Liver (tissue), 9 donors: ENCODE results near the gene MEP1A. TPM values are rescaled to one million over a fixed set of nuclear protein-coding genes. Genes with fewer than 3 reads are reported as not detected.
"Not testable (repeated sequence)": the region's sequence is repeated elsewhere in the genome, so short reads cannot be mapped to it uniquely, and the experiment has no call there.

Experiments
- DNase-seq: peaks from one replicate; pipeline ENCODE4 v3.0.0-alpha.2; 2017; ENCODE audit warnings: low spot score
- H3K27ac ChIP-seq, 2 donors: one replicate each; pipeline ENCODE4 v1.7.0; 2013; ENCODE audit warnings: inconsistent platforms in 2 of 2, low read length in 2 of 2, control low read depth in 1 of 2, low read depth in 1 of 2, mild to moderate bottlenecking in 1 of 2
- H3K27me3 ChIP-seq, 4 donors: one replicate each; pipeline versions ENCODE4 v1.6.1 to v1.7.0; 2013; ENCODE audit warnings: low read length in 3 of 4, inconsistent platforms in 1 of 4, mild to moderate bottlenecking in 1 of 4, moderate library complexity in 1 of 4; ENCODE audit not compliant: control insufficient read depth in 4 of 4, insufficient read depth in 4 of 4
- H3K36me3 ChIP-seq, 4 donors: one replicate each; pipeline versions ENCODE4 v1.6.1 to v1.7.0; 2013; ENCODE audit warnings: low read length in 3 of 4, mild to moderate bottlenecking in 3 of 4, low read depth in 1 of 4, moderate library complexity in 1 of 4; ENCODE audit not compliant: control insufficient read depth in 4 of 4, insufficient read depth in 3 of 4
- H3K4me1 ChIP-seq, 4 donors: one replicate each; pipeline versions ENCODE4 v1.6.1 to v1.7.0; 2013; ENCODE audit warnings: low read length in 3 of 4, mild to moderate bottlenecking in 3 of 4, moderate library complexity in 1 of 4; ENCODE audit not compliant: control insufficient read depth in 4 of 4, insufficient read depth in 4 of 4
- H3K4me3 ChIP-seq, 3 donors: one replicate each; pipeline versions ENCODE4 v1.6.1 to v1.7.0; 2013; ENCODE audit warnings: low read length in 3 of 3, control low read depth in 1 of 3, low read depth in 1 of 3, mild to moderate bottlenecking in 1 of 3
- H3K9ac ChIP-seq, 2 donors: one replicate each; pipeline ENCODE4 v1.7.0; 2013; ENCODE audit warnings: low read length in 2 of 2, mild to moderate bottlenecking in 2 of 2, moderate library complexity in 2 of 2, control low read depth in 1 of 2, low read depth in 1 of 2
- H3K9me3 ChIP-seq, 4 donors: one replicate each; pipeline versions ENCODE4 v1.6.1 to v1.7.0; 2013; ENCODE audit warnings: low read length in 3 of 4; ENCODE audit not compliant: control insufficient read depth in 4 of 4
- EGR1 ChIP-seq, 2 donors: IDR thresholded peaks; 2 replicates each; pipeline ENCODE4 v1.6.1; 2016 to 2018; ENCODE audit warnings: antibody characterized with exemption in 2 of 2, low read depth in 2 of 2
- FOXA1 ChIP-seq: IDR thresholded peaks from 2 replicates; pipeline ENCODE4 v1.6.1; 2016; ENCODE audit warnings: antibody characterized with exemption
- FOXA2 ChIP-seq: IDR thresholded peaks from 2 replicates; pipeline ENCODE4 v1.6.1; 2016; ENCODE audit warnings: antibody characterized with exemption
- HNF4A ChIP-seq, 2 donors: conservative IDR thresholded peaks; 2 replicates each; pipeline ENCODE4 v1.6.1; 2016; ENCODE audit warnings: antibody characterized with exemption in 2 of 2, mild to moderate bottlenecking in 2 of 2
- HNF4G ChIP-seq: IDR thresholded peaks from 2 replicates; pipeline ENCODE4 v1.6.1; 2016; ENCODE audit warnings: antibody characterized with exemption
- JUND ChIP-seq, 2 donors: IDR thresholded peaks; 2 replicates each; pipeline ENCODE4 v1.6.1; 2016; ENCODE audit warnings: antibody characterized with exemption in 2 of 2
- RAD21 ChIP-seq, 2 donors: IDR thresholded peaks; 2 replicates each; pipeline ENCODE4 v1.6.1; 2016; ENCODE audit warnings: antibody characterized with exemption in 2 of 2, mild to moderate bottlenecking in 2 of 2
- RXRA ChIP-seq, 2 donors: IDR thresholded peaks; 2 replicates each; pipeline ENCODE4 v1.6.1; 2017 to 2018; ENCODE audit warnings: antibody characterized with exemption in 2 of 2, mild to moderate bottlenecking in 1 of 2
- SP1 ChIP-seq: IDR thresholded peaks from 2 replicates; pipeline ENCODE4 v1.6.1; 2018; ENCODE audit warnings: antibody characterized with exemption, mild to moderate bottlenecking
- TAF1 ChIP-seq: conservative IDR thresholded peaks from 2 replicates; pipeline ENCODE4 v1.6.1; 2016; ENCODE audit warnings: antibody characterized with exemption, mild to moderate bottlenecking
- YY1 ChIP-seq: IDR thresholded peaks from 2 replicates; pipeline ENCODE4 v1.6.1; 2016; ENCODE audit warnings: antibody characterized with exemption, mild to moderate bottlenecking
- WGBS: extraction: QIAGEN DNeasy Blood & Tissue Kit; methylation state at CpG from one replicate; pipeline ENCODE4 v1.1.7; 2013; 5-methylcytosine and 5-hydroxymethylcytosine counted together
- polyA plus RNA-seq, 2 donors: library from polyadenylated mRNA; stranded (reverse) in 1 of 2; unstranded in 1 of 2; fragments of 200-250 nt in 1 of 2; fragments of >200 nt in 1 of 2; fragmentation: Nextera tagmentation in 1 of 2; extraction: Ambion mirVana in 1 of 2; gene quantifications; one replicate each; pipeline versions ENCODE4 v1.2.1 to v1.2.3, GENCODE V29; 2013 to 2015
- total RNA-seq, 2 donors: library from RNA; depleted of rRNA; stranded (reverse); fragments of >200 nt; gene quantifications; one replicate each; pipeline ENCODE4 v1.2.3, GENCODE V29; 2014
- TF ChIP-seq, protein P1 (sequence below): IDR thresholded peaks from 2 replicates; pipeline ENCODE4 v1.6.1; 2016; ENCODE audit warnings: antibody characterized with exemption
- TF ChIP-seq, protein P2 (sequence below): IDR thresholded peaks from 2 replicates; pipeline ENCODE4 v1.6.1; 2016; ENCODE audit warnings: antibody characterized with exemption
- TF ChIP-seq, protein P3 (sequence below): IDR thresholded peaks from 2 replicates; pipeline ENCODE4 v1.6.1; 2016; ENCODE audit warnings: antibody characterized with exemption, mild to moderate bottlenecking
- TF ChIP-seq, protein P4 (sequence below): IDR thresholded peaks from 2 replicates; pipeline ENCODE4 v1.6.1; 2016; ENCODE audit warnings: antibody characterized with exemption
- TF ChIP-seq, protein P5 (sequence below): fragments of 150-350 bp; IDR thresholded peaks from 2 replicates; pipeline ENCODE4 v1.5.1; 2017; ENCODE audit warnings: improper control_type of control experiment, low read depth, low read length; ENCODE audit not compliant: missing input control
- donor health status: healthy.
- donor health status: healthy.
- donor health status: healthy.
- donor health status: healthy.
- donor health status: healthy.

The MEP1A gene
- total and polyA plus RNA-seq, 4 donors = 0.01 to 1.8 (median 0.08) TPM; not detected in 1

DNA sequence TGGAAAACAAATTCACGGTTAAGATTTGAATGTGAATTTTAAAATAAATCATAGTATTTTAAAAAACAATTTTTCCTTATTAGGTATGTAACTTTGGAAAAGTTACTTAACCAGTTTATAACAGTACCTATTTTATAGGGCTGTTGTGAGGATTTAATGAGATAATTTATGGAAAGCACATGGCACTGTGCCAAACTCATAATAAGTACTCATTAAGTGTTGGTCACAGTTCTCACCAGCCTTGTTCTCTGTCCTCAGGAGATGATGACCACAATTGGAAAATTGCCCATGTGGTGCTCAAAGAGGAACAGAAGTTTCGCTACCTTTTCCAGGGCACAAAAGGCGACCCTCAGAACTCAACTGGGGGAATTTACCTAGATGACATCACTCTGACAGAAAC lies 39.6 kb downstream of the MEP1A start:
- Histone ChIP-seq H3K36me3 (no peaks in the 10 kb centered on the region), H3K27me3 (no peaks in the 10 kb centered on the region), H3K4me3 (no peak overlapping the region), H3K9ac (no peak overlapping the region), H3K4me1 (no peaks in the 10 kb centered on the region), H3K27ac (no peak overlapping the region), H3K9me3 (no peaks in the 10 kb centered on the region)
- no peak for DNase-seq
- no peak for TF ChIP-seq TAF1
- no peak for TF ChIP-seq RAD21 (IDR thresholded peaks at IDR 0.05)
- TF ChIP-seq, protein P1, sequence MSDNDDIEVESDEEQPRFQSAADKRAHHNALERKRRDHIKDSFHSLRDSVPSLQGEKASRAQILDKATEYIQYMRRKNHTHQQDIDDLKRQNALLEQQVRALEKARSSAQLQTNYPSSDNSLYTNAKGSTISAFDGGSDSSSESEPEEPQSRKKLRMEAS = no peak
- TF ChIP-seq, protein P2, sequence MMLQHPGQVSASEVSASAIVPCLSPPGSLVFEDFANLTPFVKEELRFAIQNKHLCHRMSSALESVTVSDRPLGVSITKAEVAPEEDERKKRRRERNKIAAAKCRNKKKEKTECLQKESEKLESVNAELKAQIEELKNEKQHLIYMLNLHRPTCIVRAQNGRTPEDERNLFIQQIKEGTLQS = no peak
- no peak for TF ChIP-seq EGR1 (IDR thresholded peaks at IDR 0.05; ENCODE audit: low read depth in 2 of 2)
- TF ChIP-seq HNF4G = no peak
- TF ChIP-seq FOXA2 = no peak
- no peak for TF ChIP-seq FOXA1
- TF ChIP-seq YY1 = no peak
- TF ChIP-seq, protein P3, sequence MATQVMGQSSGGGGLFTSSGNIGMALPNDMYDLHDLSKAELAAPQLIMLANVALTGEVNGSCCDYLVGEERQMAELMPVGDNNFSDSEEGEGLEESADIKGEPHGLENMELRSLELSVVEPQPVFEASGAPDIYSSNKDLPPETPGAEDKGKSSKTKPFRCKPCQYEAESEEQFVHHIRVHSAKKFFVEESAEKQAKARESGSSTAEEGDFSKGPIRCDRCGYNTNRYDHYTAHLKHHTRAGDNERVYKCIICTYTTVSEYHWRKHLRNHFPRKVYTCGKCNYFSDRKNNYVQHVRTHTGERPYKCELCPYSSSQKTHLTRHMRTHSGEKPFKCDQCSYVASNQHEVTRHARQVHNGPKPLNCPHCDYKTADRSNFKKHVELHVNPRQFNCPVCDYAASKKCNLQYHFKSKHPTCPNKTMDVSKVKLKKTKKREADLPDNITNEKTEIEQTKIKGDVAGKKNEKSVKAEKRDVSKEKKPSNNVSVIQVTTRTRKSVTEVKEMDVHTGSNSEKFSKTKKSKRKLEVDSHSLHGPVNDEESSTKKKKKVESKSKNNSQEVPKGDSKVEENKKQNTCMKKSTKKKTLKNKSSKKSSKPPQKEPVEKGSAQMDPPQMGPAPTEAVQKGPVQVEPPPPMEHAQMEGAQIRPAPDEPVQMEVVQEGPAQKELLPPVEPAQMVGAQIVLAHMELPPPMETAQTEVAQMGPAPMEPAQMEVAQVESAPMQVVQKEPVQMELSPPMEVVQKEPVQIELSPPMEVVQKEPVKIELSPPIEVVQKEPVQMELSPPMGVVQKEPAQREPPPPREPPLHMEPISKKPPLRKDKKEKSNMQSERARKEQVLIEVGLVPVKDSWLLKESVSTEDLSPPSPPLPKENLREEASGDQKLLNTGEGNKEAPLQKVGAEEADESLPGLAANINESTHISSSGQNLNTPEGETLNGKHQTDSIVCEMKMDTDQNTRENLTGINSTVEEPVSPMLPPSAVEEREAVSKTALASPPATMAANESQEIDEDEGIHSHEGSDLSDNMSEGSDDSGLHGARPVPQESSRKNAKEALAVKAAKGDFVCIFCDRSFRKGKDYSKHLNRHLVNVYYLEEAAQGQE = no peak
- TF ChIP-seq, protein P4, sequence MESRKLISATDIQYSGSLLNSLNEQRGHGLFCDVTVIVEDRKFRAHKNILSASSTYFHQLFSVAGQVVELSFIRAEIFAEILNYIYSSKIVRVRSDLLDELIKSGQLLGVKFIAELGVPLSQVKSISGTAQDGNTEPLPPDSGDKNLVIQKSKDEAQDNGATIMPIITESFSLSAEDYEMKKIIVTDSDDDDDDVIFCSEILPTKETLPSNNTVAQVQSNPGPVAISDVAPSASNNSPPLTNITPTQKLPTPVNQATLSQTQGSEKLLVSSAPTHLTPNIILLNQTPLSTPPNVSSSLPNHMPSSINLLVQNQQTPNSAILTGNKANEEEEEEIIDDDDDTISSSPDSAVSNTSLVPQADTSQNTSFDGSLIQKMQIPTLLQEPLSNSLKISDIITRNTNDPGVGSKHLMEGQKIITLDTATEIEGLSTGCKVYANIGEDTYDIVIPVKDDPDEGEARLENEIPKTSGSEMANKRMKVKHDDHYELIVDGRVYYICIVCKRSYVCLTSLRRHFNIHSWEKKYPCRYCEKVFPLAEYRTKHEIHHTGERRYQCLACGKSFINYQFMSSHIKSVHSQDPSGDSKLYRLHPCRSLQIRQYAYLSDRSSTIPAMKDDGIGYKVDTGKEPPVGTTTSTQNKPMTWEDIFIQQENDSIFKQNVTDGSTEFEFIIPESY = no peak
- no peak for TF ChIP-seq SP1
- no peak for TF ChIP-seq JUND (IDR thresholded peaks at IDR 0.05)
- TF ChIP-seq, protein P5, sequence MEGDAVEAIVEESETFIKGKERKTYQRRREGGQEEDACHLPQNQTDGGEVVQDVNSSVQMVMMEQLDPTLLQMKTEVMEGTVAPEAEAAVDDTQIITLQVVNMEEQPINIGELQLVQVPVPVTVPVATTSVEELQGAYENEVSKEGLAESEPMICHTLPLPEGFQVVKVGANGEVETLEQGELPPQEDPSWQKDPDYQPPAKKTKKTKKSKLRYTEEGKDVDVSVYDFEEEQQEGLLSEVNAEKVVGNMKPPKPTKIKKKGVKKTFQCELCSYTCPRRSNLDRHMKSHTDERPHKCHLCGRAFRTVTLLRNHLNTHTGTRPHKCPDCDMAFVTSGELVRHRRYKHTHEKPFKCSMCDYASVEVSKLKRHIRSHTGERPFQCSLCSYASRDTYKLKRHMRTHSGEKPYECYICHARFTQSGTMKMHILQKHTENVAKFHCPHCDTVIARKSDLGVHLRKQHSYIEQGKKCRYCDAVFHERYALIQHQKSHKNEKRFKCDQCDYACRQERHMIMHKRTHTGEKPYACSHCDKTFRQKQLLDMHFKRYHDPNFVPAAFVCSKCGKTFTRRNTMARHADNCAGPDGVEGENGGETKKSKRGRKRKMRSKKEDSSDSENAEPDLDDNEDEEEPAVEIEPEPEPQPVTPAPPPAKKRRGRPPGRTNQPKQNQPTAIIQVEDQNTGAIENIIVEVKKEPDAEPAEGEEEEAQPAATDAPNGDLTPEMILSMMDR = no peak
- no peak for TF ChIP-seq HNF4A (conservative IDR thresholded peaks at IDR 0.05)
- TF ChIP-seq RXRA (IDR thresholded peaks at IDR 0.05) = no peak
- WGBS = 91% methylated on average over 3 of the region's 3 CpGs

DNA sequence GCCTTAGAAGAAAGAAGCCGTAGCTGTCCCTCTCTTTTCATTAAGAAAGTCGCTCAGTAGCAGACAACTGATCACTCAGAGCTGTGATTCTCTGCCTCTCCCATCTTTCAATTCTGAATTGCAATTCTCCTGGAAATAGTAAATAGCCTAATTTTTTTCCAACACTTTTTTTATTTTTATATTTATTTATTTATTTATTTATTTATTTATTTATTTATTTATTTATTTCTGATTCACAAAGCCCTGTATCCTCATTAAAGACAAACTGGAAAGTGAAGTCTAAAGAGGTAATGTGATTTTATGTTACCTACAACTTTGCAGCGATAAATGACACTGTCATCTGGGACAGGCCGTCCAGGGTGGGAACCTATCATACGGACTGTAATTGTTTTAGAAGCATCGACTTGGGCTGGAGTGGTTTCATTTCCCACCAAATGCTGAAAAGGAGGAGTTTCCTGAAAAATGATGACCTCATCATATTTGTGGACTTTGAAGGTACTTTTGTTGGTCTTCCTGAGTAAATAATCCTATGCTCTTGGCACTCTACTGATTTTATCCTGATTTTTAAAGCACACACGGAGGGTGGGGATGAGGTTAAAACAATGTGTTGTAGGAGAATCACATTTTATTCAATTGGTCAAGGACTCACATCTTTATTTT lies 41.2 kb downstream of the MEP1A start:
- 79% methylated on average over 7 of the region's 7 CpGs for WGBS
- H3K27me3 ChIP-seq, H3K9me3 ChIP-seq, H3K4me3 ChIP-seq, H3K9ac ChIP-seq, H3K27ac ChIP-seq, DNase-seq, H3K4me1 ChIP-seq, H3K36me3 ChIP-seq: not testable (repeated sequence)

DNA sequence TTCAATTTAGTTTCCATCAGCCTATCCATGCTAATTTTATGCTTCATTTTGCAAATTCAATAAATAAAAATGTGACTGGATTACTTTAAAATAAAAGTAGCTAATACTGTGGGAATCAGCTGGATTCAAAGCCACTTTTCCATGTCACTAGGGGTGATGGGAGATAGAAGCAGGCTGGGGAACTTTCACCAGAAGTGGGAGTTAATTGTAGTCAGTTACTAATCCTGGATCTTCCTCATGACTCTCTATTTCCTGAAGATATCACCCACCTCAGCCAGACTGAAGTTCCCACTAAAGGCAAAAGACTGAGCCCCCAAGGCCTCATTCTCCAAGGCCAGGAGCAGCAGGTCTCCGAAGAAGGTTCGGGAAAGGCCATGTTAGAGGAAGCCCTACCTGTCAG lies 41.8 kb downstream of the MEP1A start:
- H3K36me3 ChIP-seq, H3K4me1 ChIP-seq, DNase-seq, H3K9ac ChIP-seq, H3K27ac ChIP-seq, H3K27me3 ChIP-seq, H3K4me3 ChIP-seq, H3K9me3 ChIP-seq: not testable (repeated sequence)
- WGBS = 100% methylated on average over 2 of the region's 2 CpGs
